HEK293 (cell line): ENCODE results near the gene CPNE4.

ENCODE experiments used
- CTCF ChIA-PET: fragments of 350-600 bp; formaldehyde crosslinking; extraction: SDS; loops from one replicate; lab custom pipeline; 2021; ENCODE audit warnings: antibody characterized with exemption; lab: Yijun Ruan, JAX
- POLR2A ChIA-PET: fragments of 300-600 bp; formaldehyde crosslinking; extraction: SDS; loops from one replicate; lab custom pipeline; 2020; ENCODE audit warnings: antibody characterized with exemption, inconsistent platforms; lab: Yijun Ruan, JAX
- H3K27ac ChIP-seq: fragments of 200-500 bp; sonication (Bioruptor generic); 2 replicates; pipeline ENCODE4 v1.5.1; 2014; ENCODE audit warnings: low read depth, low read length, control low read depth, inconsistent platforms; ENCODE audit errors: extremely low read depth
- H3K36me3 ChIP-seq, 2 experiments: fragments of 200-500 bp in 1 of 2; sonication (Bioruptor generic) in 1 of 2; 1 replicate in 1 of 2; 2 replicates in 1 of 2; pipeline ENCODE4 v1.5.1; 2014 to 2017; ENCODE audit warnings: inconsistent platforms in 2 of 2, low read length in 2 of 2; ENCODE audit not compliant: control insufficient read depth in 2 of 2, insufficient read depth in 1 of 2
- H3K4me1 ChIP-seq: fragments of 200-500 bp; sonication (Bioruptor generic); 2 replicates; pipeline ENCODE4 v1.5.1; 2014; ENCODE audit warnings: mild to moderate bottlenecking, low read length, inconsistent platforms; ENCODE audit not compliant: control insufficient read depth, insufficient read depth
- H3K4me3 ChIP-seq: 2 replicates; pipeline ENCODE4 v1.5.1; 2011; ENCODE audit warnings: low read depth, mild to moderate bottlenecking, control low read depth, low read length, moderate library complexity
- H3K9me3 ChIP-seq: fragments of 200-500 bp; sonication (Bioruptor generic); 2 replicates; pipeline ENCODE4 v1.5.1; 2014; ENCODE audit warnings: low read depth, low read length, inconsistent platforms; ENCODE audit not compliant: control insufficient read depth, insufficient read depth
- KLF7 ChIP-seq: fragments of 450-650 bp; formaldehyde crosslinking; IDR thresholded peaks from 2 replicates; pipeline ENCODE4 v1.5.1; 2016; ENCODE audit warnings: missing biosample characterization, missing genetic modification characterization, borderline replicate concordance
- KLF8 ChIP-seq: fragments of 450-650 bp; formaldehyde crosslinking; IDR thresholded peaks from 2 replicates; pipeline ENCODE4 v1.5.1; 2016; ENCODE audit warnings: missing biosample characterization, missing genetic modification characterization
- OVOL3 ChIP-seq: fragments of 450-650 bp; formaldehyde crosslinking; IDR thresholded peaks from 2 replicates; pipeline ENCODE4 v1.5.1; 2016; ENCODE audit warnings: missing biosample characterization, missing genetic modification characterization
- SCRT1 ChIP-seq: fragments of 450-650 bp; formaldehyde crosslinking; IDR thresholded peaks from 2 replicates; pipeline ENCODE4 v1.5.1; 2016; ENCODE audit warnings: missing biosample characterization, missing genetic modification characterization, borderline replicate concordance
- ZFP69B ChIP-seq: fragments of 450-650 bp; formaldehyde crosslinking; IDR thresholded peaks from 2 replicates; pipeline ENCODE4 v1.5.1; 2016; ENCODE audit warnings: missing biosample characterization, missing genetic modification characterization
- ZIC2 ChIP-seq: fragments of 450-650 bp; formaldehyde crosslinking; IDR thresholded peaks from 2 replicates; pipeline ENCODE4 v1.5.1; 2016; ENCODE audit warnings: missing biosample characterization, missing genetic modification characterization
- ZNF169 ChIP-seq: fragments of 450-650 bp; formaldehyde crosslinking; IDR thresholded peaks from 2 replicates; pipeline ENCODE4 v1.5.1; 2016; ENCODE audit warnings: missing biosample characterization, missing genetic modification characterization
- ZNF184 ChIP-seq: fragments of 450-650 bp; IDR thresholded peaks from 2 replicates; pipeline ENCODE4 v1.5.1; 2018; ENCODE audit warnings: missing biosample characterization, mild to moderate bottlenecking, missing genetic modification characterization
- ZNF202 ChIP-seq: fragments of 450-650 bp; formaldehyde crosslinking; IDR thresholded peaks from 2 replicates; pipeline ENCODE4 v1.5.1; 2016; ENCODE audit warnings: missing biosample characterization, missing genetic modification characterization, borderline replicate concordance
- ZNF214 ChIP-seq: fragments of 450-650 bp; formaldehyde crosslinking; IDR thresholded peaks from 2 replicates; pipeline ENCODE4 v1.5.1; 2017; ENCODE audit warnings: missing biosample characterization, mild to moderate bottlenecking, missing genetic modification characterization, borderline replicate concordance
- ZNF248 ChIP-seq: fragments of 450-650 bp; formaldehyde crosslinking; IDR thresholded peaks from 2 replicates; pipeline ENCODE4 v1.5.1; 2017; ENCODE audit warnings: missing biosample characterization, missing genetic modification characterization
- ZNF354C ChIP-seq: fragments of 450-650 bp; formaldehyde crosslinking; IDR thresholded peaks from 2 replicates; pipeline ENCODE4 v1.5.1; 2016; ENCODE audit warnings: missing biosample characterization, missing genetic modification characterization, low read depth, borderline replicate concordance
- ZNF510 ChIP-seq: fragments of 450-650 bp; formaldehyde crosslinking; IDR thresholded peaks from 2 replicates; pipeline ENCODE4 v1.5.1; 2018; ENCODE audit warnings: mild to moderate bottlenecking, missing genetic modification characterization, missing biosample characterization; ENCODE audit not compliant: insufficient replicate concordance
- ZNF596 ChIP-seq: fragments of 450-650 bp; IDR thresholded peaks from 2 replicates; pipeline ENCODE4 v1.5.0; 2018; ENCODE audit warnings: missing biosample characterization, mild to moderate bottlenecking, missing genetic modification characterization, moderate library complexity
- ZNF621 ChIP-seq: fragments of 450-650 bp; formaldehyde crosslinking; IDR thresholded peaks from 2 replicates; pipeline ENCODE4 v1.5.1; 2017; ENCODE audit warnings: missing biosample characterization, missing genetic modification characterization
- ZNF660 ChIP-seq: fragments of 450-650 bp; IDR thresholded peaks from 2 replicates; pipeline ENCODE4 v1.5.1; 2018; ENCODE audit warnings: missing biosample characterization, mild to moderate bottlenecking, missing genetic modification characterization
- ZNF777 ChIP-seq: fragments of 450-650 bp; formaldehyde crosslinking; IDR thresholded peaks from 2 replicates; pipeline ENCODE4 v1.5.1; 2017; ENCODE audit warnings: missing biosample characterization, missing genetic modification characterization, borderline replicate concordance
- TF ChIP-seq, protein P1 (sequence below): fragments of 450-650 bp; formaldehyde crosslinking; IDR thresholded peaks from 2 replicates; pipeline ENCODE4 v1.5.1; 2017; ENCODE audit warnings: missing biosample characterization, missing genetic modification characterization
- TF ChIP-seq, protein P2 (sequence below): fragments of 450-650 bp; formaldehyde crosslinking; IDR thresholded peaks from 2 replicates; pipeline ENCODE4 v1.5.1; 2017; ENCODE audit warnings: missing biosample characterization, missing genetic modification characterization
- TF ChIP-seq, protein P3 (sequence below): fragments of 450-650 bp; formaldehyde crosslinking; IDR thresholded peaks from 2 replicates; pipeline ENCODE4 v1.5.1; 2016; ENCODE audit warnings: missing biosample characterization, missing genetic modification characterization

CPNE4 gene

DNA sequence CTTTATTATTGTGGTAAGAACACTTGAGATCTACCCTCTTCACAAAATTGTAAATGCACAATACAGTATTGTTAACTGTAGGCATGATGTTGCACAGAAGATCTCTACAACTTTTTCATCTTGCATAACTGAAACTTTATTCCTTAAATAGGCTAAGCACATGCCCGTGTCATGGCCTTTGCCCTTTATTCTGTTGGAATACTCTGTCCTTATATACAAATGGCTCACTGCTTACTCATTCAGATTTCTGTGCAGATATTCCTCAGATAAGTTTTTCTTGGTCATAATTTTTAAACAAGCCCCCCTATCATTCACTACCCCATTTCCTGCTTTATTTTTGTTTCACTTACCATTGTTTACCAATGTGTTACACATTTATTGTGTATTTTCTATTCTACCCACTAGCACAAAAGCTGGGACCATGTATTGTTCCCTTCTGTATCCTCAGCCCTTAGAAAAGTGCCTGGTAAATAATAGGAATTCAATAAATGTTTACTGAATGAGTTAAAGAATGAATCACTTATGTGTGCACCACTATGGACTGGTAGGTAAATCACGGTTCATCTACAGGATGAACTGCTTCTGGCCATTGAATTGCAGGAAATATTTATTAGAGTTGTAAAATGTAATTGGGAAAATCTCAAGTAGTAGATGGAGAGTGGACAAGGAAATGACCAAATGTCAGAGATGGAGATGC is 151.0 kb downstream of the CPNE4 start:
- POLR2A ChIA-PET, result no interaction called here

DNA sequence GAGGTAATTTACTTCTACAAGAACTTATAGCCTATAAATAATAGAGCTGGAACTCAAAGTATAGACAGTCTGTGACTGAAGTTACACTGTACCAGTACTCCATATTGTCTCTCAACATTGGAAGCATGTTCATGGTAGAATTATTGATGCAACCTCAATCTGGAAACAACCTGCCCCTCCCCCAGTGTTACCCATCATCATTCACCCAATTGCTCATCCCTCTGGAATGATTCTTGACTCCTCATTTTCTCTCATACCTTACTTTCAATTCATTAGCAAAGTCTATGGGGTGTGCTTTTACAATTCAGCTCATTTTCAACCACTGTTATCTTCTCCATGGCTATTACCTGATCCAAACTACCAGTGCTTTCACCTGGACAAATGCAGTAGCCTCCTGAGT is 151.7 kb downstream of the CPNE4 start:
- POLR2A ChIA-PET, result no interaction called here
- Histone ChIP-seq H3K36me3 (no peaks in the 10 kb centered on the region), H3K4me1 (no peaks in the 10 kb centered on the region), H3K9me3 (no peaks in the 10 kb centered on the region), H3K27ac (no peak overlapping the region), H3K4me3 (no peak overlapping the region)
- CTCF ChIA-PET, result interaction anchor here (0.6 kb wide), 1 partner anchor 175 kb away, joined by 3 read pairs; no protein-coding TSS in a partner anchor
- TF ChIP-seq ZNF596 (no peak), ZNF184 (tag by site-specific recombination) (no peak), ZNF777 (no peak), ZNF510 (no peak), ZIC2 (tag by site-specific recombination) (no peak), ZNF660 (tag by site-specific recombination) (no peak), ZFP69B (tag by site-specific recombination) (no peak), ZNF621 (tag by site-specific recombination) (no peak)
- TF ChIP-seq, protein P1, sequence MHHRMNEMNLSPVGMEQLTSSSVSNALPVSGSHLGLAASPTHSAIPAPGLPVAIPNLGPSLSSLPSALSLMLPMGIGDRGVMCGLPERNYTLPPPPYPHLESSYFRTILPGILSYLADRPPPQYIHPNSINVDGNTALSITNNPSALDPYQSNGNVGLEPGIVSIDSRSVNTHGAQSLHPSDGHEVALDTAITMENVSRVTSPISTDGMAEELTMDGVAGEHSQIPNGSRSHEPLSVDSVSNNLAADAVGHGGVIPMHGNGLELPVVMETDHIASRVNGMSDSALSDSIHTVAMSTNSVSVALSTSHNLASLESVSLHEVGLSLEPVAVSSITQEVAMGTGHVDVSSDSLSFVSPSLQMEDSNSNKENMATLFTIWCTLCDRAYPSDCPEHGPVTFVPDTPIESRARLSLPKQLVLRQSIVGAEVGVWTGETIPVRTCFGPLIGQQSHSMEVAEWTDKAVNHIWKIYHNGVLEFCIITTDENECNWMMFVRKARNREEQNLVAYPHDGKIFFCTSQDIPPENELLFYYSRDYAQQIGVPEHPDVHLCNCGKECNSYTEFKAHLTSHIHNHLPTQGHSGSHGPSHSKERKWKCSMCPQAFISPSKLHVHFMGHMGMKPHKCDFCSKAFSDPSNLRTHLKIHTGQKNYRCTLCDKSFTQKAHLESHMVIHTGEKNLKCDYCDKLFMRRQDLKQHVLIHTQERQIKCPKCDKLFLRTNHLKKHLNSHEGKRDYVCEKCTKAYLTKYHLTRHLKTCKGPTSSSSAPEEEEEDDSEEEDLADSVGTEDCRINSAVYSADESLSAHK (tag by site-specific recombination), result no peak
- TF ChIP-seq, protein P2, sequence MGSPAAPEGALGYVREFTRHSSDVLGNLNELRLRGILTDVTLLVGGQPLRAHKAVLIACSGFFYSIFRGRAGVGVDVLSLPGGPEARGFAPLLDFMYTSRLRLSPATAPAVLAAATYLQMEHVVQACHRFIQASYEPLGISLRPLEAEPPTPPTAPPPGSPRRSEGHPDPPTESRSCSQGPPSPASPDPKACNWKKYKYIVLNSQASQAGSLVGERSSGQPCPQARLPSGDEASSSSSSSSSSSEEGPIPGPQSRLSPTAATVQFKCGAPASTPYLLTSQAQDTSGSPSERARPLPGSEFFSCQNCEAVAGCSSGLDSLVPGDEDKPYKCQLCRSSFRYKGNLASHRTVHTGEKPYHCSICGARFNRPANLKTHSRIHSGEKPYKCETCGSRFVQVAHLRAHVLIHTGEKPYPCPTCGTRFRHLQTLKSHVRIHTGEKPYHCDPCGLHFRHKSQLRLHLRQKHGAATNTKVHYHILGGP, result no peak

More for the DNA sequence above, 151.0 kb downstream of the CPNE4 start:
- Histone ChIP-seq H3K4me1 (no peaks in the 10 kb centered on the region), H3K9me3 (no peaks in the 10 kb centered on the region), H3K27ac (no peak overlapping the region), H3K36me3 (no peaks in the 10 kb centered on the region), H3K4me3 (no peak overlapping the region)
- CTCF ChIA-PET, result interaction anchor here (0.6 kb wide), 1 partner anchor 174 kb away, joined by 3 read pairs; no protein-coding TSS in a partner anchor
- TF ChIP-seq ZNF169 (tag by site-specific recombination) (no peak), ZNF596 (no peak), ZNF202 (tag by site-specific recombination) (no peak), OVOL3 (tag by site-specific recombination) (no peak), KLF8 (no peak), ZNF248 (tag by site-specific recombination) (no peak), KLF7 (tag by site-specific recombination) (no peak), ZNF214 (tag by site-specific recombination) (no peak), SCRT1 (no peak), ZNF354C (tag by site-specific recombination) (no peak)
- TF ChIP-seq, protein P3, sequence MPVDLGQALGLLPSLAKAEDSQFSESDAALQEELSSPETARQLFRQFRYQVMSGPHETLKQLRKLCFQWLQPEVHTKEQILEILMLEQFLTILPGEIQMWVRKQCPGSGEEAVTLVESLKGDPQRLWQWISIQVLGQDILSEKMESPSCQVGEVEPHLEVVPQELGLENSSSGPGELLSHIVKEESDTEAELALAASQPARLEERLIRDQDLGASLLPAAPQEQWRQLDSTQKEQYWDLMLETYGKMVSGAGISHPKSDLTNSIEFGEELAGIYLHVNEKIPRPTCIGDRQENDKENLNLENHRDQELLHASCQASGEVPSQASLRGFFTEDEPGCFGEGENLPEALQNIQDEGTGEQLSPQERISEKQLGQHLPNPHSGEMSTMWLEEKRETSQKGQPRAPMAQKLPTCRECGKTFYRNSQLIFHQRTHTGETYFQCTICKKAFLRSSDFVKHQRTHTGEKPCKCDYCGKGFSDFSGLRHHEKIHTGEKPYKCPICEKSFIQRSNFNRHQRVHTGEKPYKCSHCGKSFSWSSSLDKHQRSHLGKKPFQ, result no peak
